ENCODE results near the gene MEGF8. TPM values are rescaled to one million over a fixed set of nuclear protein-coding genes. Genes with fewer than 3 reads are reported as not detected.

MEGF8 gene
- total and polyA plus RNA-seq, 2 of the 13 experiments (the other 11 are each of a cell fraction or from before 2014, with no cell fraction given) = 4.0 to 8.8 TPM

- H3K9ac ChIP-seq (ENCODE audit: insufficient read depth, low read depth, low read length) = peak overlapping the region; percentile 72
- no CpG with 5 or more reads among the region's 76 CpGs for WGBS (ENCODE audit: low lambda C conversion rate)
- H3K4me1 ChIP-seq (ENCODE audit: insufficient read depth, low read length) = peaks cover 48% of the 10 kb centered on the region
- no peak overlapping the region for H3K4me2 ChIP-seq (ENCODE audit: low read depth, low read length)
- H2AFZ ChIP-seq (ENCODE audit: low read length) = no peak overlapping the region
- ChIA-PET POLR2A (interaction anchor here (0.5 to 1.7 kb wide), 2 partner anchors 18 to 41 kb away, joined by 3 to 9 read pairs; partner anchors contain the start of genes GSK3A, PAFAH1B3 and PRR19), CTCF (ENCODE audit: low intra/inter-chr PET ratio, low total read pairs) (no interaction called here)
- H3K27me3 ChIP-seq (ENCODE audit: control insufficient read depth in 1 of 2, insufficient read depth in 2 of 2, low read length in 2 of 2) = no peaks in the 10 kb centered on the region; a peak in 1 of 5 replicates
- H3K4me3 ChIP-seq (replicated peaks in 1 of 3; ENCODE audit: insufficient read depth in 1 of 3, low read depth in 2 of 3, low read length in 3 of 3) = peak overlapping the region in 2 of 3 experiments; percentile 70 to 82; a peak in 3 of 6 replicates
- H3K27ac ChIP-seq (ENCODE audit: extremely low read length, insufficient read depth, low read length) = peak overlapping the region; percentile 60
- H3K36me3 ChIP-seq (replicated peaks in 1 of 2; ENCODE audit: control insufficient read depth in 1 of 2, insufficient read depth in 2 of 2, low read length in 2 of 2) = peaks cover 15 to 24% of the 10 kb centered on the region in 2 experiments; a peak in 4 of 5 replicates
- peaks cover 11% of the 10 kb centered on the region; the same call in 1 of the 2 replicates for H4K20me1 ChIP-seq (ENCODE audit: insufficient read depth, low read length)
- peaks cover 29% of the 10 kb centered on the region for H3K79me2 ChIP-seq (ENCODE audit: insufficient read depth, low read length)
- H3K9me3 ChIP-seq (ENCODE audit: low read length) = no peaks in the 10 kb centered on the region
- intact Hi-C loops (cut with micrococcal nuclease; ENCODE audit: unreplicated experiment) = no loop called here
- FAIRE-seq (no peak), DNase-seq (ENCODE audit: low spot score) (no peak), ATAC-seq (no peak)
- no TSS peak for BruUV-seq (replicated peaks)
- in situ Hi-C loops (cut with HindIII; ENCODE audit: extremely low pct_ligation_motif_present, low pct_unique_long_range_greater_than_20kb) = no loop called here
- TF ChIP-seq FOXO1 (CRISPR knock-in tag; IDR thresholded peaks at IDR 0.05) (no peak), FOXC1 (CRISPR knock-in tag; IDR thresholded peaks at IDR 0.05; ENCODE audit: borderline replicate concordance) (no peak), ZNF558 (CRISPR knock-in tag; IDR thresholded peaks at IDR 0.05; ENCODE audit: borderline replicate concordance) (no peak), ZKSCAN1 (IDR thresholded peaks at IDR 0.05; ENCODE audit: low read length) (no peak), MAZ (IDR thresholded peaks at IDR 0.05; ENCODE audit: borderline replicate concordance, low read depth, low read length) (peak; percentile 78; the same call in 1 of the 2 replicates), MAZ (CRISPR knock-in tag; IDR thresholded peaks at IDR 0.05; ENCODE audit: low read depth) (peak; percentile 48; the same call in 1 of the 2 replicates), ZMYM2 (CRISPR knock-in tag; IDR thresholded peaks at IDR 0.05) (no peak), MEF2D (CRISPR knock-in tag; IDR thresholded peaks at IDR 0.05) (no peak), ATF1 (CRISPR knock-in tag; IDR thresholded peaks at IDR 0.05) (no peak), SIX4 (CRISPR knock-in tag; IDR thresholded peaks at IDR 0.05) (no peak), ERF (CRISPR knock-in tag; IDR thresholded peaks at IDR 0.05) (no peak), MIER2 (CRISPR knock-in tag; IDR thresholded peaks at IDR 0.05) (no peak), ZBTB2 (CRISPR knock-in tag; IDR thresholded peaks at IDR 0.05; ENCODE audit: low read depth) (peak; percentile 87), ELF3 (CRISPR knock-in tag; IDR thresholded peaks at IDR 0.05) (no peak), MYNN (CRISPR knock-in tag; IDR thresholded peaks at IDR 0.05; ENCODE audit: low read depth) (no peak), POLR2G (IDR thresholded peaks at IDR 0.05; ENCODE audit: low read depth, low read length) (0 out of 2 replicates have a peak, but pooled peaks have one; percentile 44), ZNF34 (CRISPR knock-in tag; IDR thresholded peaks at IDR 0.05; ENCODE audit: borderline replicate concordance) (no peak), FOXJ3 (CRISPR knock-in tag; IDR thresholded peaks at IDR 0.05; ENCODE audit: borderline replicate concordance) (no peak), ZNF710 (CRISPR knock-in tag; IDR thresholded peaks at IDR 0.05; ENCODE audit: borderline replicate concordance) (no peak), ZNF598 (CRISPR knock-in tag; IDR thresholded peaks at IDR 0.05; ENCODE audit: borderline replicate concordance) (no peak)
- TF ChIP-seq, protein P1, sequence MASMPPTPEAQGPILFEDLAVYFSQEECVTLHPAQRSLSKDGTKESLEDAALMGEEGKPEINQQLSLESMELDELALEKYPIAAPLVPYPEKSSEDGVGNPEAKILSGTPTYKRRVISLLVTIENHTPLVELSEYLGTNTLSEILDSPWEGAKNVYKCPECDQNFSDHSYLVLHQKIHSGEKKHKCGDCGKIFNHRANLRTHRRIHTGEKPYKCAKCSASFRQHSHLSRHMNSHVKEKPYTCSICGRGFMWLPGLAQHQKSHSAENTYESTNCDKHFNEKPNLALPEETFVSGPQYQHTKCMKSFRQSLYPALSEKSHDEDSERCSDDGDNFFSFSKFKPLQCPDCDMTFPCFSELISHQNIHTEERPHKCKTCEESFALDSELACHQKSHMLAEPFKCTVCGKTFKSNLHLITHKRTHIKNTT (CRISPR knock-in tag; IDR thresholded peaks at IDR 0.05) = no peak
Measured at GRCh38 chr19:42284066-42284501, 41.4 kb upstream of the MEGF8 start.
